GM19351 (cell line): ENCODE data around the gene GGACT.

Source experiments
- ATAC-seq: cut with Tn5 transposase; IDR thresholded peaks from one replicate; pipeline ENCODE4 v1.9.1; 2021; ENCODE audit warnings: mild to moderate bottlenecking, moderate library complexity; ENCODE audit not compliant: unreplicated experiment

The GGACT gene

GRCh38 chr13:100559886-100560285, 28.7 kb downstream of the GGACT start:
- ATAC-seq = no peak

GRCh38 chr13:100552755-100553154, 35.8 kb downstream of the GGACT start:
- no peak for ATAC-seq

GRCh38 chr13:100549316-100549715, 39.3 kb downstream of the GGACT start:
- ATAC-seq = no peak

GRCh38 chr13:100547791-100548201, 40.8 kb downstream of the GGACT start:
- ATAC-seq = no peak

- ATAC-seq = no peak
Observed at GRCh38 chr13:100546713-100547405, 41.7 kb downstream of the GGACT start.

GRCh38 chr13:100545684-100546061, 42.9 kb downstream of the GGACT start:
- no peak for ATAC-seq

- ATAC-seq = no peak
Observed at GRCh38 chr13:100544866-100545683, 43.5 kb downstream of the GGACT start.

GRCh38 chr13:100543872-100544602, 44.6 kb downstream of the GGACT start:
- ATAC-seq = no peak

- peak; percentile 98 for ATAC-seq
Observed at GRCh38 chr13:100542826-100543156, 45.8 kb downstream of the GGACT start.

GRCh38 chr13:100541897-100542825, 46.4 kb downstream of the GGACT start:
- ATAC-seq = no peak

- no peak for ATAC-seq
Observed at GRCh38 chr13:100540621-100541020, 48.0 kb downstream of the GGACT start.

- ATAC-seq = no peak
Observed at GRCh38 chr13:100537951-100538462, 50.6 kb downstream of the GGACT start.

GRCh38 chr13:100537486-100537885, 51.1 kb downstream of the GGACT start:
- ATAC-seq = no peak

- no peak for ATAC-seq
Observed at GRCh38 chr13:100536643-100537180, 51.9 kb downstream of the GGACT start.

GRCh38 chr13:100535426-100536135, 53.0 kb downstream of the GGACT start:
- no peak for ATAC-seq

GRCh38 chr13:100534911-100535310, 53.7 kb downstream of the GGACT start:
- no peak for ATAC-seq

GRCh38 chr13:100534147-100534843, 54.3 kb downstream of the GGACT start:
- ATAC-seq = no peak

- ATAC-seq = no peak
Observed at GRCh38 chr13:100533588-100534041, 55.0 kb downstream of the GGACT start.
